H1 (cell line): Measurements from ENCODE around the gene DPEP2. TPM values are rescaled to one million over a fixed set of nuclear protein-coding genes. Genes with fewer than 3 reads are reported as not detected.

Experiments
- CEBPB ChIP-seq: IDR thresholded peaks from 2 replicates; pipeline ENCODE4 v1.6.1; 2012; ENCODE audit warnings: low read depth, low read length
- E2F6 ChIP-seq: IDR thresholded peaks from 2 replicates; pipeline ENCODE4 v1.6.1; 2012; ENCODE audit warnings: inconsistent platforms
- HDAC2 ChIP-seq, 2 experiments: fragments of 300-600 bp in 1 of 2; sonication (generic) in 1 of 2; IDR thresholded peaks; 2 replicates each; pipeline ENCODE4 v1.6.1; 2011 to 2012; ENCODE audit warnings: low read depth in 2 of 2, low read length in 2 of 2, mild to moderate bottlenecking in 2 of 2, moderate library complexity in 2 of 2, borderline replicate concordance in 1 of 2, inconsistent platforms in 1 of 2
- SIX5 ChIP-seq: IDR thresholded peaks from 2 replicates; pipeline ENCODE4 v1.6.1; 2011; ENCODE audit warnings: mild to moderate bottlenecking, low read depth, low read length
- TAF7 ChIP-seq: optimal IDR thresholded peaks from 2 replicates; pipeline ENCODE3; 2011; ENCODE audit warnings: low read depth, mild to moderate bottlenecking, inconsistent platforms, low read length, moderate library complexity, borderline replicate concordance
- polyA plus RNA-seq, 7 experiments: library from polyadenylated mRNA; depleted of rRNA in 3 of 7; stranded (reverse) in 5 of 7; unstranded in 2 of 7; fragments of >200 nt in 5 of 7; fragments of 200-250 nt in 2 of 7; gene quantifications; 1 replicate in 5 of 7; 2 replicates in 1 of 7; 4 replicates in 1 of 7; pipeline versions ENCODE4 v1.2.1 to v1.2.3, GENCODE V29; 2011 to 2013; ENCODE audit warnings: missing spikeins in 2 of 7, mixed read lengths in 2 of 7
- total RNA-seq: library from RNA; stranded (reverse); fragmentation: NEBNext Ultra II Directional; extraction: Animal tissue kit (Norgen Biotek cat#: 25700); gene quantifications from 2 replicates; pipeline ENCODE4 v1.2.1, GENCODE V29; 2021
- TF ChIP-seq, protein P1 (sequence below): fragments of 300-600 bp; sonication (generic); IDR thresholded peaks from 2 replicates; pipeline ENCODE4 v1.7.1; 2012; ENCODE audit warnings: low read length, moderate library complexity, mild to moderate bottlenecking, inconsistent platforms; ENCODE audit not compliant: insufficient replicate concordance

DPEP2 gene
- total and polyA plus RNA-seq, 2 of the 8 experiments (the other 6 are each of a cell fraction or from before 2014, with no cell fraction given), result not detected

DNA sequence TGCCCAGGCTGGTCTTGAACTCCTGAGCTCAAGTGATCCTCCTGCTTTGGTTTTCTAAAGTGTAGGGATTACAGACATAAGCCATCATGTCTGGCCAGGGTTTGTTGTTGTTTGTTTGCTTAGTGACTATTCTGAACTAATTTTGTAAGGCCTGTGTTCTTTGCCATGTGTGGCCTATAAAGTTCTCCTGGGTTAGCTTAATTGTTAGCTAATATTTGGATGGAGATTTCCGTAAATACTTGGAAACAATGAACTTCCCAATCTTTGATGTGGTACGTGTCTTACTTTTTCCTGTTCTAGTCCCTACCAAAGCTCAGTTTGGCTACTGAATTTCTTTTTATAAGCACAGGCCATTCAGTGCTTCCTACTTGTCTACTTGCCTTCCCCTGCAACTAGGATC, 48.7 kb upstream of the DPEP2 start (continued):
- TF ChIP-seq, protein P1, sequence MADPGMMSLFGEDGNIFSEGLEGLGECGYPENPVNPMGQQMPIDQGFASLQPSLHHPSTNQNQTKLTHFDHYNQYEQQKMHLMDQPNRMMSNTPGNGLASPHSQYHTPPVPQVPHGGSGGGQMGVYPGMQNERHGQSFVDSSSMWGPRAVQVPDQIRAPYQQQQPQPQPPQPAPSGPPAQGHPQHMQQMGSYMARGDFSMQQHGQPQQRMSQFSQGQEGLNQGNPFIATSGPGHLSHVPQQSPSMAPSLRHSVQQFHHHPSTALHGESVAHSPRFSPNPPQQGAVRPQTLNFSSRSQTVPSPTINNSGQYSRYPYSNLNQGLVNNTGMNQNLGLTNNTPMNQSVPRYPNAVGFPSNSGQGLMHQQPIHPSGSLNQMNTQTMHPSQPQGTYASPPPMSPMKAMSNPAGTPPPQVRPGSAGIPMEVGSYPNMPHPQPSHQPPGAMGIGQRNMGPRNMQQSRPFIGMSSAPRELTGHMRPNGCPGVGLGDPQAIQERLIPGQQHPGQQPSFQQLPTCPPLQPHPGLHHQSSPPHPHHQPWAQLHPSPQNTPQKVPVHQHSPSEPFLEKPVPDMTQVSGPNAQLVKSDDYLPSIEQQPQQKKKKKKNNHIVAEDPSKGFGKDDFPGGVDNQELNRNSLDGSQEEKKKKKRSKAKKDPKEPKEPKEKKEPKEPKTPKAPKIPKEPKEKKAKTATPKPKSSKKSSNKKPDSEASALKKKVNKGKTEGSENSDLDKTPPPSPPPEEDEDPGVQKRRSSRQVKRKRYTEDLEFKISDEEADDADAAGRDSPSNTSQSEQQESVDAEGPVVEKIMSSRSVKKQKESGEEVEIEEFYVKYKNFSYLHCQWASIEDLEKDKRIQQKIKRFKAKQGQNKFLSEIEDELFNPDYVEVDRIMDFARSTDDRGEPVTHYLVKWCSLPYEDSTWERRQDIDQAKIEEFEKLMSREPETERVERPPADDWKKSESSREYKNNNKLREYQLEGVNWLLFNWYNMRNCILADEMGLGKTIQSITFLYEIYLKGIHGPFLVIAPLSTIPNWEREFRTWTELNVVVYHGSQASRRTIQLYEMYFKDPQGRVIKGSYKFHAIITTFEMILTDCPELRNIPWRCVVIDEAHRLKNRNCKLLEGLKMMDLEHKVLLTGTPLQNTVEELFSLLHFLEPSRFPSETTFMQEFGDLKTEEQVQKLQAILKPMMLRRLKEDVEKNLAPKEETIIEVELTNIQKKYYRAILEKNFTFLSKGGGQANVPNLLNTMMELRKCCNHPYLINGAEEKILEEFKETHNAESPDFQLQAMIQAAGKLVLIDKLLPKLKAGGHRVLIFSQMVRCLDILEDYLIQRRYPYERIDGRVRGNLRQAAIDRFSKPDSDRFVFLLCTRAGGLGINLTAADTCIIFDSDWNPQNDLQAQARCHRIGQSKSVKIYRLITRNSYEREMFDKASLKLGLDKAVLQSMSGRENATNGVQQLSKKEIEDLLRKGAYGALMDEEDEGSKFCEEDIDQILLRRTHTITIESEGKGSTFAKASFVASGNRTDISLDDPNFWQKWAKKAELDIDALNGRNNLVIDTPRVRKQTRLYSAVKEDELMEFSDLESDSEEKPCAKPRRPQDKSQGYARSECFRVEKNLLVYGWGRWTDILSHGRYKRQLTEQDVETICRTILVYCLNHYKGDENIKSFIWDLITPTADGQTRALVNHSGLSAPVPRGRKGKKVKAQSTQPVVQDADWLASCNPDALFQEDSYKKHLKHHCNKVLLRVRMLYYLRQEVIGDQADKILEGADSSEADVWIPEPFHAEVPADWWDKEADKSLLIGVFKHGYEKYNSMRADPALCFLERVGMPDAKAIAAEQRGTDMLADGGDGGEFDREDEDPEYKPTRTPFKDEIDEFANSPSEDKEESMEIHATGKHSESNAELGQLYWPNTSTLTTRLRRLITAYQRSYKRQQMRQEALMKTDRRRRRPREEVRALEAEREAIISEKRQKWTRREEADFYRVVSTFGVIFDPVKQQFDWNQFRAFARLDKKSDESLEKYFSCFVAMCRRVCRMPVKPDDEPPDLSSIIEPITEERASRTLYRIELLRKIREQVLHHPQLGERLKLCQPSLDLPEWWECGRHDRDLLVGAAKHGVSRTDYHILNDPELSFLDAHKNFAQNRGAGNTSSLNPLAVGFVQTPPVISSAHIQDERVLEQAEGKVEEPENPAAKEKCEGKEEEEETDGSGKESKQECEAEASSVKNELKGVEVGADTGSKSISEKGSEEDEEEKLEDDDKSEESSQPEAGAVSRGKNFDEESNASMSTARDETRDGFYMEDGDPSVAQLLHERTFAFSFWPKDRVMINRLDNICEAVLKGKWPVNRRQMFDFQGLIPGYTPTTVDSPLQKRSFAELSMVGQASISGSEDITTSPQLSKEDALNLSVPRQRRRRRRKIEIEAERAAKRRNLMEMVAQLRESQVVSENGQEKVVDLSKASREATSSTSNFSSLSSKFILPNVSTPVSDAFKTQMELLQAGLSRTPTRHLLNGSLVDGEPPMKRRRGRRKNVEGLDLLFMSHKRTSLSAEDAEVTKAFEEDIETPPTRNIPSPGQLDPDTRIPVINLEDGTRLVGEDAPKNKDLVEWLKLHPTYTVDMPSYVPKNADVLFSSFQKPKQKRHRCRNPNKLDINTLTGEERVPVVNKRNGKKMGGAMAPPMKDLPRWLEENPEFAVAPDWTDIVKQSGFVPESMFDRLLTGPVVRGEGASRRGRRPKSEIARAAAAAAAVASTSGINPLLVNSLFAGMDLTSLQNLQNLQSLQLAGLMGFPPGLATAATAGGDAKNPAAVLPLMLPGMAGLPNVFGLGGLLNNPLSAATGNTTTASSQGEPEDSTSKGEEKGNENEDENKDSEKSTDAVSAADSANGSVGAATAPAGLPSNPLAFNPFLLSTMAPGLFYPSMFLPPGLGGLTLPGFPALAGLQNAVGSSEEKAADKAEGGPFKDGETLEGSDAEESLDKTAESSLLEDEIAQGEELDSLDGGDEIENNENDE, result no peak
- TF ChIP-seq HDAC2 (IDR thresholded peaks at IDR 0.05; ENCODE audit: borderline replicate concordance in 1 of 2, low read depth in 2 of 2, low read length in 2 of 2) (no peak), TAF7 (no peak), SIX5 (no peak), E2F6 (no peak), CEBPB (no peak)
- TF ChIP-seq, all 59 proteins: peak for 0
